Astrocyte (in vitro differentiated cells and primary cell): Measurements from ENCODE around the gene UBALD2. TPM values are rescaled to one million over a fixed set of nuclear protein-coding genes. Genes with fewer than 3 reads are reported as not detected.

Source experiments
- DNase-seq: peaks from one replicate; pipeline ENCODE4 v3.0.0-alpha.2; 2010; ENCODE audit warnings: low read depth
- FAIRE-seq: peaks from 2 replicates; lab custom pipeline; 2011; peaks lifted over from hg19 to GRCh38; lab: Jason Lieb, UNC
- H2AFZ ChIP-seq: 2 replicates; pipeline ENCODE4 v1.6.0; 2012; ENCODE audit warnings: low read depth, low read length, inconsistent platforms
- H3K27ac ChIP-seq: 2 replicates; pipeline ENCODE4 v1.5.1; 2011; ENCODE audit warnings: low read depth, low read length, inconsistent platforms
- H3K27me3 ChIP-seq: 2 replicates; pipeline ENCODE4 v1.6.0; 2011; ENCODE audit warnings: low read length, inconsistent platforms; ENCODE audit not compliant: insufficient read depth
- H3K36me3 ChIP-seq: 2 replicates; pipeline ENCODE4 v1.5.1; 2011; ENCODE audit warnings: low read length, inconsistent platforms; ENCODE audit not compliant: insufficient read depth
- H3K4me1 ChIP-seq: 2 replicates; pipeline ENCODE4 v1.5.1; 2011; ENCODE audit warnings: low read length, inconsistent platforms; ENCODE audit not compliant: insufficient read depth
- H3K4me2 ChIP-seq: 2 replicates; pipeline ENCODE4 v1.6.0; 2012; ENCODE audit warnings: low read length, inconsistent platforms
- H3K4me3 ChIP-seq: 2 replicates; pipeline ENCODE4 v1.5.1; 2011; ENCODE audit warnings: low read depth, mild to moderate bottlenecking, low read length, inconsistent platforms; ENCODE audit not compliant: insufficient read depth
- H3K79me2 ChIP-seq: 2 replicates; pipeline ENCODE4 v1.6.0; 2012; ENCODE audit warnings: mild to moderate bottlenecking, low read length, inconsistent platforms; ENCODE audit not compliant: insufficient read depth
- H3K9ac ChIP-seq: 2 replicates; pipeline ENCODE4 v1.6.0; 2012; ENCODE audit warnings: mild to moderate bottlenecking, low read length, inconsistent platforms
- H3K9me3 ChIP-seq: 2 replicates; pipeline ENCODE4 v1.5.1; 2012; ENCODE audit warnings: low read depth, mild to moderate bottlenecking, low read length, inconsistent platforms; ENCODE audit not compliant: insufficient read depth
- H4K20me1 ChIP-seq: 2 replicates; pipeline ENCODE4 v1.6.0; 2012; ENCODE audit warnings: low read length, inconsistent platforms; ENCODE audit not compliant: insufficient read depth
- H3K27ac Mint-ChIP-seq: one replicate; pipeline ENCODE4 v1.8.0; 2021; ENCODE audit warnings: mild to moderate bottlenecking, mixed read lengths; ENCODE audit not compliant: unreplicated experiment
- H3K27me3 Mint-ChIP-seq: one replicate; pipeline ENCODE4 v1.8.0; 2021; ENCODE audit warnings: low read depth, mixed read lengths; ENCODE audit not compliant: unreplicated experiment
- H3K36me3 Mint-ChIP-seq: one replicate; pipeline ENCODE4 v1.8.0; 2021; ENCODE audit warnings: low read depth, mixed read lengths; ENCODE audit not compliant: unreplicated experiment
- H3K4me1 Mint-ChIP-seq: one replicate; pipeline ENCODE4 v1.8.0; 2021; ENCODE audit warnings: low read depth, mixed read lengths; ENCODE audit not compliant: unreplicated experiment
- H3K4me3 Mint-ChIP-seq: one replicate; pipeline ENCODE4 v1.8.0; 2021; ENCODE audit warnings: mild to moderate bottlenecking, moderate library complexity, mixed read lengths; ENCODE audit not compliant: unreplicated experiment
- H3K9me3 Mint-ChIP-seq: one replicate; pipeline ENCODE4 v1.8.0; 2021; ENCODE audit warnings: mild to moderate bottlenecking, mixed read lengths; ENCODE audit not compliant: unreplicated experiment
- EZH2 ChIP-seq: IDR thresholded peaks from 2 replicates; pipeline ENCODE4 v1.6.1; 2012; ENCODE audit warnings: mild to moderate bottlenecking, low read length, inconsistent platforms; ENCODE audit not compliant: insufficient read depth
- total RNA-seq: library from RNA; stranded (reverse); gene quantifications from 2 replicates; pipeline ENCODE4 v1.2.1, GENCODE V29; 2021
- TF ChIP-seq, protein P1 (sequence below): IDR thresholded peaks from 2 replicates; pipeline ENCODE4 v1.5.1; 2011; ENCODE audit warnings: low read depth, mild to moderate bottlenecking, inconsistent platforms, low read length, moderate library complexity; ENCODE audit not compliant: insufficient read depth

Gene UBALD2
- total RNA-seq, 1 donor from 2014 or later: 32.8 TPM

GRCh38 chr17:76296186-76296585 is 31.0 kb downstream of the UBALD2 start:
- Histone ChIP-seq H3K27me3 (no peaks in the 10 kb centered on the region), H3K4me1 (no peaks in the 10 kb centered on the region), H3K36me3 (peaks cover 7% of the 10 kb centered on the region), H3K4me2 (no peak overlapping the region), H3K9ac (no peak overlapping the region), H3K27ac (no peak overlapping the region), H4K20me1 (no peaks in the 10 kb centered on the region), H2AFZ (no peak overlapping the region), H3K79me2 (no peaks in the 10 kb centered on the region), H3K9me3 (no peaks in the 10 kb centered on the region), H3K4me3 (no peak overlapping the region)
- Mint-ChIP-seq H3K27me3 (peaks cover under 1% of the 10 kb centered on the region), H3K27ac (no peak overlapping the region), H3K9me3 (no peaks in the 10 kb centered on the region), H3K36me3 (peaks cover 21% of the 10 kb centered on the region), H3K4me3 (no peak overlapping the region), H3K4me1 (no peaks in the 10 kb centered on the region)
- no peak for DNase-seq
- TF ChIP-seq EZH2: no peak
- TF ChIP-seq, protein P1, sequence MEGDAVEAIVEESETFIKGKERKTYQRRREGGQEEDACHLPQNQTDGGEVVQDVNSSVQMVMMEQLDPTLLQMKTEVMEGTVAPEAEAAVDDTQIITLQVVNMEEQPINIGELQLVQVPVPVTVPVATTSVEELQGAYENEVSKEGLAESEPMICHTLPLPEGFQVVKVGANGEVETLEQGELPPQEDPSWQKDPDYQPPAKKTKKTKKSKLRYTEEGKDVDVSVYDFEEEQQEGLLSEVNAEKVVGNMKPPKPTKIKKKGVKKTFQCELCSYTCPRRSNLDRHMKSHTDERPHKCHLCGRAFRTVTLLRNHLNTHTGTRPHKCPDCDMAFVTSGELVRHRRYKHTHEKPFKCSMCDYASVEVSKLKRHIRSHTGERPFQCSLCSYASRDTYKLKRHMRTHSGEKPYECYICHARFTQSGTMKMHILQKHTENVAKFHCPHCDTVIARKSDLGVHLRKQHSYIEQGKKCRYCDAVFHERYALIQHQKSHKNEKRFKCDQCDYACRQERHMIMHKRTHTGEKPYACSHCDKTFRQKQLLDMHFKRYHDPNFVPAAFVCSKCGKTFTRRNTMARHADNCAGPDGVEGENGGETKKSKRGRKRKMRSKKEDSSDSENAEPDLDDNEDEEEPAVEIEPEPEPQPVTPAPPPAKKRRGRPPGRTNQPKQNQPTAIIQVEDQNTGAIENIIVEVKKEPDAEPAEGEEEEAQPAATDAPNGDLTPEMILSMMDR: no peak
- FAIRE-seq: no peak

DNA sequence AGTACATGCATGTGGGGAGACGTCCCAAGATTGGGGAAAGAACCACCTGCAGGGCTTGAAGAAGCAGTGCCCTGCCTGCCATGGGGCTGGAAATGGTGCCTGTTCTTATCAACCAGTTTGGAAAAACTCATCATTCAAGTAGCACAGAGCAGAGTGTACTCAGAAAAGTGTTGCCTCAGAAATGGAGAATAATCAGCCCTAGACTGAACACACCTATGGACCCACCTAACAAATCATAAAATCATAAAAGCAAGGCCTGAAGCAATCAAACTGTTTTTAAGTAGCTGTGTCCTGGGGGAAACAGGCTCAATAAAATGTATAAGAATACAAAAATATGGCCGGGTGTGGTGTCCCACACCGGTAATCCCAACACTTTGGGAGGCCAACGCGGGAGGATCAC is 31.7 kb downstream of the UBALD2 start:
- Histone ChIP-seq H3K79me2 (no peaks in the 10 kb centered on the region), H3K36me3 (peaks cover 7% of the 10 kb centered on the region), H2AFZ (no peak overlapping the region), H3K9me3 (no peaks in the 10 kb centered on the region), H3K4me2 (no peak overlapping the region), H3K9ac (no peak overlapping the region), H3K27ac (no peak overlapping the region), H4K20me1 (no peaks in the 10 kb centered on the region), H3K27me3 (no peaks in the 10 kb centered on the region), H3K4me3 (no peak overlapping the region), H3K4me1 (no peaks in the 10 kb centered on the region)
- Mint-ChIP-seq H3K27me3 (no peaks in the 10 kb centered on the region), H3K9me3 (no peaks in the 10 kb centered on the region), H3K36me3 (peaks cover 17% of the 10 kb centered on the region), H3K4me1 (no peaks in the 10 kb centered on the region), H3K27ac (no peak overlapping the region), H3K4me3 (no peak overlapping the region)
- FAIRE-seq (no peak), DNase-seq (no peak)
- no peak for TF ChIP-seq EZH2
- TF ChIP-seq, protein P1: no peak

DNA sequence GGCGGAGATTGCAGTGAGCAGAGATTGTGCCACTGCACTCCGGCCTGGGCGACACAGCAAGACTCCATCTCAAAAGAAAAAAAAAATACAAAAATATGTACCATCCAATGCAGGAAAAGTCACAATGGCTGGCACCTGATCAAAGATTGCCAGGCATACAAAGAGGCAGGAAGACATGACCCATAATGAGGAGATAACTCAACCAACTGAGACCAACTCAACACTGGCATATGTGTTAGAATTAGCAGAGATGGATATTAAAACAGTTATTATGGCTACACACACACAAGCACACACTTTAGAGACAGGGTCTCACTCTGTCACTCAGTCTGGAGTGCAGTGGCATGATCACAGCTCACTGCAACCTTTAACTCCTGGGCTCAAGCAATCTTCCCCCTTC is 32.3 kb downstream of the UBALD2 start:
- H3K4me1 Mint-ChIP-seq: no peaks in the 10 kb centered on the region
- DNase-seq (no peak), FAIRE-seq (no peak)
- TF ChIP-seq EZH2: no peak
- TF ChIP-seq, protein P1: no peak
- Histone ChIP-seq H3K9ac (no peak overlapping the region), H3K27ac (no peak overlapping the region), H3K9me3 (no peaks in the 10 kb centered on the region), H3K27me3 (no peaks in the 10 kb centered on the region), H2AFZ (no peak overlapping the region), H3K4me2 (no peak overlapping the region), H4K20me1 (no peaks in the 10 kb centered on the region), H3K79me2 (no peaks in the 10 kb centered on the region), H3K4me3 (no peak overlapping the region), H3K36me3 (peaks cover 7% of the 10 kb centered on the region), H3K4me1 (no peaks in the 10 kb centered on the region)
- H3K36me3 Mint-ChIP-seq: peaks cover 17% of the 10 kb centered on the region
- H3K9me3 Mint-ChIP-seq: no peaks in the 10 kb centered on the region
- H3K27me3 Mint-ChIP-seq: no peaks in the 10 kb centered on the region
- H3K4me3 Mint-ChIP-seq: no peak overlapping the region
- H3K27ac Mint-ChIP-seq: no peak overlapping the region
